Neutrophil (primary cell): Measurements from ENCODE around the gene COPB1.

Experiments
- H3K27ac ChIP-seq: fragments of 200-600 bp; sonication (generic); 2 replicates; pipeline ENCODE4 v1.5.1; 2016; ENCODE audit warnings: mild to moderate bottlenecking, moderate library complexity
- H3K27me3 ChIP-seq: fragments of 200-600 bp; sonication (generic); 2 replicates; pipeline ENCODE4 v1.6.0; 2016; ENCODE audit warnings: mild to moderate bottlenecking
- H3K36me3 ChIP-seq: fragments of 200-600 bp; sonication (generic); 2 replicates; pipeline ENCODE4 v1.5.1; 2017
- H3K4me1 ChIP-seq, 2 experiments: fragments of 200-600 bp in 1 of 2; sonication (generic) in 1 of 2; 1 replicate in 1 of 2; 2 replicates in 1 of 2; pipeline versions ENCODE4 v1.5.1 to v1.6.1; 2013 to 2016; ENCODE audit warnings: low read depth in 1 of 2, low read length in 1 of 2, mild to moderate bottlenecking in 1 of 2, moderate library complexity in 1 of 2; ENCODE audit not compliant: control insufficient read depth in 1 of 2, insufficient read depth in 1 of 2
- H3K4me3 ChIP-seq, 2 experiments: fragments of 200-600 bp in 1 of 2; sonication (generic) in 1 of 2; 1 replicate in 1 of 2; 2 replicates in 1 of 2; pipeline ENCODE4 v1.5.1; 2013 to 2016; ENCODE audit warnings: low read depth in 1 of 2, low read length in 1 of 2, mild to moderate bottlenecking in 1 of 2, moderate library complexity in 1 of 2
- H3K9me3 ChIP-seq: fragments of 200-600 bp; sonication (generic); 2 replicates; pipeline ENCODE4 v1.5.1; 2016
- TF ChIP-seq, protein P1 (sequence below): fragments of 200-600 bp; sonication (generic); IDR thresholded peaks from 2 replicates; pipeline ENCODE4 v1.5.1; 2016; ENCODE audit warnings: antibody characterized with exemption

Gene COPB1

DNA sequence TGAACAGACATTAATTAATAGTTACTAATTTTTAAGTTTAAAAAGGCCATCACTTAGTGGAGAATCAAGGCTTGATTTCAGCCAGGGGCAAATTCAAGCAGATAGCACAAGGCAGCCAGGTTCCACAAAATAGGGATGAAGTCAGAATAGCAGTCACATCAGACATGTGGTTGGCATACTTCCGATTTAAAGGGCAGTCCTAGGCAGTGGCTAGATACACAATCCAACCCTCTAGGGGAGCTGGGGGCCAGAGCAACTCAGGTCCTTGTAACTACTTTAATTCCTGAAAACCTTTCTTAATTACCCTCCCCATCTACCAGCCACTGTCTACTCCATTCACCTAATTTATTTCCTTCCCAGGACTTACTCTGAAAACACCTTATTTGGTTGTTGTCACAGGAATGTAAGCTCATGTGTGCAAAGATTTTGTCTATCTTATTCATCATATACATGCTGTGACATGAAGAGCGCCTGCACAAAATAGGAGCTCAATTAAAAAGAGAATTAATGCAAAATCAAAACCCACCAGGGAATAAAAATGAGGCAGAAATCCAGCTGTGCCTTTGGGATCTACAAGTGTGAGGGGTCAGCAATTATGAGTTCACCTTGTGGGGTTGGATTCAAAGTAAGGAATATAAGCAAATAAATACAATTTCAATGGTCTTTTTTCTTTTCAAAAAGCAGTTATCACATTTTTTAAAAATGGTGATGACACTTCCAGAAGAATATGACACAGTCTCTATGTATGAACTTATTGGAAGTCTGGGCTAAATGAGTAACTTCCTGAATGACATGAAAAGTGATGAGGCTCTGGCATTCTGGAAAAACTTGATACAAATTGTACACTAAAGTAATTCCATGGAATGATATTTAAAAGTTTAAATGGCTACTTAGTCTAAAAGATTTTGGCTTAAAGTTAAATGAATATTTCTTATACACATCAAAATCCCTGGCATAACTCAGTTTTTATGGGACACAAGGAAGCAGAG, 53.8 kb downstream of the COPB1 start:
- TF ChIP-seq, protein P1, sequence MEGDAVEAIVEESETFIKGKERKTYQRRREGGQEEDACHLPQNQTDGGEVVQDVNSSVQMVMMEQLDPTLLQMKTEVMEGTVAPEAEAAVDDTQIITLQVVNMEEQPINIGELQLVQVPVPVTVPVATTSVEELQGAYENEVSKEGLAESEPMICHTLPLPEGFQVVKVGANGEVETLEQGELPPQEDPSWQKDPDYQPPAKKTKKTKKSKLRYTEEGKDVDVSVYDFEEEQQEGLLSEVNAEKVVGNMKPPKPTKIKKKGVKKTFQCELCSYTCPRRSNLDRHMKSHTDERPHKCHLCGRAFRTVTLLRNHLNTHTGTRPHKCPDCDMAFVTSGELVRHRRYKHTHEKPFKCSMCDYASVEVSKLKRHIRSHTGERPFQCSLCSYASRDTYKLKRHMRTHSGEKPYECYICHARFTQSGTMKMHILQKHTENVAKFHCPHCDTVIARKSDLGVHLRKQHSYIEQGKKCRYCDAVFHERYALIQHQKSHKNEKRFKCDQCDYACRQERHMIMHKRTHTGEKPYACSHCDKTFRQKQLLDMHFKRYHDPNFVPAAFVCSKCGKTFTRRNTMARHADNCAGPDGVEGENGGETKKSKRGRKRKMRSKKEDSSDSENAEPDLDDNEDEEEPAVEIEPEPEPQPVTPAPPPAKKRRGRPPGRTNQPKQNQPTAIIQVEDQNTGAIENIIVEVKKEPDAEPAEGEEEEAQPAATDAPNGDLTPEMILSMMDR, result no peak
- Histone ChIP-seq H3K9me3 (no peaks in the 10 kb centered on the region), H3K4me3 (no peak overlapping the region), H3K36me3 (peaks cover 1% of the 10 kb centered on the region), H3K4me1 (no peaks in the 10 kb centered on the region), H3K27ac (no peak overlapping the region), H3K27me3 (no peaks in the 10 kb centered on the region)

DNA sequence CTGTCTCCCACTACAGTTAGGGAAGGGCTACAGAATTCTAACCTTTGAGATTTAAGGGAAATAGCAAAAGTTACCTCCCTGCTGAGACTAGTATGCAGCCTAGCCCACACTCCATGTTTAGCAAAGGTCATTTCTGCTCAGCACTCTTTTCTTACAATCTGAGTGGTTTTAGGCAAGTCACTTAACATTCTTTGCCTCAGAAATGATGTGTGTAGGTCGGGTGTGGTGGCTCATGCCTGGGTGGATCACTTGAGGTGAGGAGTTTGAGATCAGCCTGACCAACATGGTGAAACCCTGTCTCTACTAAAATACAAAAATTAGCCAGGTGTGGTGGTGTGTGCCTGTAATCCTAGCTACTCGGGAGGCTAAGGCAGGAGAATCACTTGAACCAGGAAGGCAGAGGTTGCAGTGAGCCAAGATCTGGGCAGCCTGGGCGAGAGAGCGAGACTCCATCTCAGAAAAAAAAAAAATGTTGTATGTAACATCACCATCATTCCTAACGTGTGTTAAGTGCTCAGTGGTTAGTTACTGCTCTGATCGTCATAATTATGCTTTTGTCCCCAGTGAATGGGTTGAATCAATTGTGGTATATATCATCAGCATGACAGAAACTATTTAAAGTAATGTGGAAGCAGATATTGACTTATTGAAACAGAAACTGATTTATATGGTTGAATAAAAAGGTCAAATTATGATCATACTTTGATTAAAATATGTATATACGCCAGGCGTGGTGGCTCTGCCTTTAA, 55.0 kb downstream of the COPB1 start:
- no peaks in the 10 kb centered on the region for H3K9me3 ChIP-seq
- no peaks in the 10 kb centered on the region for H3K36me3 ChIP-seq
- TF ChIP-seq, protein P1, result no peak
- no peak overlapping the region for H3K27ac ChIP-seq
- no peak overlapping the region for H3K4me3 ChIP-seq
- no peaks in the 10 kb centered on the region for H3K27me3 ChIP-seq
- no peaks in the 10 kb centered on the region for H3K4me1 ChIP-seq

DNA sequence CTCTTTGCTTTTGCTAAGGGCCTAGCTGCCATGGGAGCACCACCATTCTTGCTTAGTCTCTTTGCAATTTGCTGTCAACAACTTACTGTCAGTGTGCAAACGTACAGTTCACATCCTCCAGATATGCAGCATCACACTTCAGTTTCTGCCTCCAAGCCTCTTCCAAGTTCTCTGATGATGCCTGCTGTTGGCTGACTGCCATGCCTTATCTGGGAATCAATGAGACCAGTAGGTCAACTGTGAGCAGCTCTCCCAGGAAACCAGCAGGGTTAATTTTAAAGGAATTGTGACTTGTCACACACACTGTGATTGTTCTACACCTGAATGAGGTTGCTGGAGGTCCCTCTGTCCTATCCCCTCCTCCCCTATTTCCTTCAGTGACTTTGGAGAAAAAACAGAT, 56.0 kb downstream of the COPB1 start:
- Histone ChIP-seq H3K27me3 (no peaks in the 10 kb centered on the region), H3K4me3 (no peak overlapping the region), H3K9me3 (no peaks in the 10 kb centered on the region), H3K4me1 (no peaks in the 10 kb centered on the region), H3K36me3 (no peaks in the 10 kb centered on the region), H3K27ac (no peak overlapping the region)
- TF ChIP-seq, protein P1, result no peak

- H3K4me3 ChIP-seq, result no peak overlapping the region
- H3K4me1 ChIP-seq, result no peaks in the 10 kb centered on the region
- no peak overlapping the region for H3K27ac ChIP-seq
- no peaks in the 10 kb centered on the region for H3K27me3 ChIP-seq
- no peaks in the 10 kb centered on the region for H3K9me3 ChIP-seq
- H3K36me3 ChIP-seq, result no peaks in the 10 kb centered on the region
- TF ChIP-seq, protein P1, result no peak
These were observed 63.7 kb downstream of the COPB1 start for GRCh38 chr11:14435717-14436512.

GRCh38 chr11:14425621-14426020, 74.0 kb downstream of the COPB1 start:
- Histone ChIP-seq H3K4me1 (no peaks in the 10 kb centered on the region), H3K27ac (no peak overlapping the region), H3K27me3 (peaks cover 27% of the 10 kb centered on the region), H3K36me3 (no peaks in the 10 kb centered on the region), H3K9me3 (no peaks in the 10 kb centered on the region), H3K4me3 (no peak overlapping the region)
- TF ChIP-seq, protein P1, result no peak
